ENCODE data around the gene GUCY2F. TPM values are rescaled to one million over a fixed set of nuclear protein-coding genes. Genes with fewer than 3 reads are reported as not detected.

GUCY2F gene
- total RNA-seq, 1 donor from 2014 or later, result 0.07 TPM

DNA sequence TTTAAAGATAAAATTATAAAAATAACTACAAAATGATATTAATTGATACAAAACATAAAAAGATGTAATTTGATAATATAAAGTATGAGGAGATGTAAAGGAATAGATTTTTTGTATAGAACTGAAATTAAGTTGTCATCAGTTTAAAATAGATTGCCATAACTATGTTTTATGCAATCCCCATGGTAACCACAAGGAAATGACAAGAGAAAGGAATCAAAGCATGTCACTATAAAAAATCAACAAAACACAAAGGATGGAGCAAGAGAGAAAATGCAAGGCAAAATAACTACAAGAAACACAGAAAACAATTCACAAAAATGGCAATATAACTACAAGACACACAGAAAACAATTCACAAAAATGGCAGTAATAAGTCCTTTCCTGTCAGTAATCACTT is 27.0 kb upstream of the GUCY2F start:
- Histone ChIP-seq H3K4me2 (no peak overlapping the region), H3K27ac (no peak overlapping the region), H4K20me1 (ENCODE audit: low read depth) (no peaks in the 10 kb centered on the region), H3K4me3 (no peak overlapping the region), H3K9ac (no peak overlapping the region), H3K9me3 (ENCODE audit: low read depth) (peaks cover 4% of the 10 kb centered on the region), H3K27me3 (peaks cover 20% of the 10 kb centered on the region), H3K4me1 (no peaks in the 10 kb centered on the region), H2AFZ (replicated peaks) (no peak overlapping the region), H3K79me2 (ENCODE audit: low read depth) (no peaks in the 10 kb centered on the region), H3K36me3 (no peaks in the 10 kb centered on the region), H3F3A (ENCODE audit: low read depth) (no peaks in the 10 kb centered on the region)
- TF ChIP-seq, protein P1, sequence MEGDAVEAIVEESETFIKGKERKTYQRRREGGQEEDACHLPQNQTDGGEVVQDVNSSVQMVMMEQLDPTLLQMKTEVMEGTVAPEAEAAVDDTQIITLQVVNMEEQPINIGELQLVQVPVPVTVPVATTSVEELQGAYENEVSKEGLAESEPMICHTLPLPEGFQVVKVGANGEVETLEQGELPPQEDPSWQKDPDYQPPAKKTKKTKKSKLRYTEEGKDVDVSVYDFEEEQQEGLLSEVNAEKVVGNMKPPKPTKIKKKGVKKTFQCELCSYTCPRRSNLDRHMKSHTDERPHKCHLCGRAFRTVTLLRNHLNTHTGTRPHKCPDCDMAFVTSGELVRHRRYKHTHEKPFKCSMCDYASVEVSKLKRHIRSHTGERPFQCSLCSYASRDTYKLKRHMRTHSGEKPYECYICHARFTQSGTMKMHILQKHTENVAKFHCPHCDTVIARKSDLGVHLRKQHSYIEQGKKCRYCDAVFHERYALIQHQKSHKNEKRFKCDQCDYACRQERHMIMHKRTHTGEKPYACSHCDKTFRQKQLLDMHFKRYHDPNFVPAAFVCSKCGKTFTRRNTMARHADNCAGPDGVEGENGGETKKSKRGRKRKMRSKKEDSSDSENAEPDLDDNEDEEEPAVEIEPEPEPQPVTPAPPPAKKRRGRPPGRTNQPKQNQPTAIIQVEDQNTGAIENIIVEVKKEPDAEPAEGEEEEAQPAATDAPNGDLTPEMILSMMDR (IDR thresholded peaks at IDR 0.05), result no peak
- no peak for TF ChIP-seq EZH2 (IDR thresholded peaks at IDR 0.05)
- no peak for TF ChIP-seq EZH2phosphoT487 (IDR thresholded peaks at IDR 0.05)
- H3K27me3 Mint-ChIP-seq (ENCODE audit: insufficient read depth, low read depth), result peaks cover 2% of the 10 kb centered on the region
- H3K27ac Mint-ChIP-seq, result no peak overlapping the region
- peaks cover 3% of the 10 kb centered on the region for H3K9me3 Mint-ChIP-seq
- no peaks in the 10 kb centered on the region for H3K4me1 Mint-ChIP-seq
- no peaks in the 10 kb centered on the region for H3K36me3 Mint-ChIP-seq
- H3K4me3 Mint-ChIP-seq, result no peak overlapping the region
- no peak for DNase-seq (ENCODE audit: low spot score)

DNA sequence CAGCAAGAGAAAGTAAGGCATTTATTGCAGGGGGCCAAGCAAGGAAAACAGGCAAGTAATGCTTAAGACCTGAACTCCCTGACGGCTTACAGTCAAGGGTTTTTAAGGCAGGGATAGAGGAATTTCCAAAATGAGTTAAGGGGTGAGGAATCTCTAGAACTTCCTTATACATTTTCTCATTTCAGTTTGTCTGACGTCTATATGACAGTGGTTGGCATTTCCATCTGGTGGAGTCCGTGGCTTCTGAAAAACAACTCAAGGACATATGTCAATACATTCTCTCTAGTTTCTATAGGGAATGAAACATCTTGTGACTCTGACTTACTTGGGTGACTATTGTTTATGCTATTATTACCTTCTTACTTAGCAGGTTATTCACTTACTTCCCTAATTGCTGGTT is 19.3 kb upstream of the GUCY2F start:
- Histone ChIP-seq H3K36me3 (no peaks in the 10 kb centered on the region), H3K4me1 (no peaks in the 10 kb centered on the region), H2AFZ (replicated peaks) (no peak overlapping the region), H3K4me3 (no peak overlapping the region), H3K9ac (no peak overlapping the region), H3K4me2 (no peak overlapping the region), H3K27me3 (no peaks in the 10 kb centered on the region), H4K20me1 (ENCODE audit: low read depth) (no peaks in the 10 kb centered on the region), H3K27ac (no peak overlapping the region), H3K79me2 (ENCODE audit: low read depth) (no peaks in the 10 kb centered on the region), H3F3A (ENCODE audit: low read depth) (no peaks in the 10 kb centered on the region), H3K9me3 (ENCODE audit: low read depth) (no peaks in the 10 kb centered on the region)
- H3K9me3 Mint-ChIP-seq, result no peaks in the 10 kb centered on the region
- no peak overlapping the region for H3K4me3 Mint-ChIP-seq
- no peak for DNase-seq (ENCODE audit: low spot score)
- peaks cover 4% of the 10 kb centered on the region for H3K27me3 Mint-ChIP-seq (ENCODE audit: insufficient read depth, low read depth)
- H3K36me3 Mint-ChIP-seq, result no peaks in the 10 kb centered on the region
- no peak overlapping the region for H3K27ac Mint-ChIP-seq
- TF ChIP-seq EZH2phosphoT487 (IDR thresholded peaks at IDR 0.05) (no peak), EZH2 (IDR thresholded peaks at IDR 0.05) (no peak)
- TF ChIP-seq, protein P1 (IDR thresholded peaks at IDR 0.05), result no peak
- no peaks in the 10 kb centered on the region for H3K4me1 Mint-ChIP-seq

DNA sequence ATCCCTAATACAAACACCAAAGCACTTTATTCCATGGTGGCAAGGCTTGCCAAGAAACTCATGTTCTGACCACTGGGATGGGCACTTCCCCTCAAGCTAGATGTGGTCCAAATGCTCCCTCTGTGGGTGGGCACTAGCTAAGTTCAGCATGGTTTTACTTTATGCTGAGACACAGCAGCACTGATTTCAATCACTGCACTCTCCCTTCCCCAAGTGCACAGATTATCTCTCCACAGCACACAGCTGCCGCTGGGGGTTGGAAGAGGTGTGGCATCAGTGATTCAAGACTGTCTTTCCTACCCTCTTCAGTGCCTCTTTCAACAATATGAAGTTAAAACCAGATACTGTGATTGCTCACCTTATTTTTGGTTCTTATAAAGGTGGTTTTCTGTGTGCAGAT is 16.5 kb upstream of the GUCY2F start:
- Histone ChIP-seq H3K79me2 (ENCODE audit: low read depth) (no peaks in the 10 kb centered on the region), H3K4me3 (no peak overlapping the region), H3K4me2 (no peak overlapping the region), H3K27me3 (no peaks in the 10 kb centered on the region), H4K20me1 (ENCODE audit: low read depth) (no peaks in the 10 kb centered on the region), H3K9ac (no peak overlapping the region), H2AFZ (replicated peaks) (no peak overlapping the region), H3F3A (ENCODE audit: low read depth) (no peaks in the 10 kb centered on the region), H3K4me1 (no peaks in the 10 kb centered on the region), H3K27ac (no peak overlapping the region), H3K9me3 (ENCODE audit: low read depth) (no peaks in the 10 kb centered on the region), H3K36me3 (no peaks in the 10 kb centered on the region)
- Mint-ChIP-seq H3K27me3 (ENCODE audit: insufficient read depth, low read depth) (peaks cover 6% of the 10 kb centered on the region), H3K9me3 (no peaks in the 10 kb centered on the region), H3K4me1 (peaks cover 4% of the 10 kb centered on the region), H3K36me3 (no peaks in the 10 kb centered on the region), H3K4me3 (no peak overlapping the region), H3K27ac (no peak overlapping the region)
- no peak for DNase-seq (ENCODE audit: low spot score)
- TF ChIP-seq, protein P1 (IDR thresholded peaks at IDR 0.05), result no peak
- no peak for TF ChIP-seq EZH2 (IDR thresholded peaks at IDR 0.05)
- TF ChIP-seq EZH2phosphoT487 (IDR thresholded peaks at IDR 0.05), result no peak

Data from neural progenitor cell (in vitro differentiated cells).